Activated naive CD8-positive, alpha-beta T cell (primary cell): ENCODE data around the gene NIP7.

Experiments
- H3K27ac Mint-ChIP-seq: one replicate; pipeline ENCODE4 v1.8.0; 2021; ENCODE audit warnings: mixed read lengths
- H3K27me3 Mint-ChIP-seq: one replicate; pipeline ENCODE4 v1.8.0; 2021; ENCODE audit warnings: mixed read lengths
- H3K36me3 Mint-ChIP-seq: one replicate; pipeline ENCODE4 v1.8.0; 2021; ENCODE audit warnings: mixed read lengths
- H3K4me1 Mint-ChIP-seq: one replicate; pipeline ENCODE4 v1.8.0; 2021; ENCODE audit warnings: low read depth, mixed read lengths
- H3K4me3 Mint-ChIP-seq: one replicate; pipeline ENCODE4 v1.8.0; 2021; ENCODE audit warnings: mild to moderate bottlenecking, mixed read lengths
- H3K9me3 Mint-ChIP-seq: one replicate; pipeline ENCODE4 v1.8.0; 2021; ENCODE audit warnings: low read depth, mixed read lengths

Gene NIP7

DNA sequence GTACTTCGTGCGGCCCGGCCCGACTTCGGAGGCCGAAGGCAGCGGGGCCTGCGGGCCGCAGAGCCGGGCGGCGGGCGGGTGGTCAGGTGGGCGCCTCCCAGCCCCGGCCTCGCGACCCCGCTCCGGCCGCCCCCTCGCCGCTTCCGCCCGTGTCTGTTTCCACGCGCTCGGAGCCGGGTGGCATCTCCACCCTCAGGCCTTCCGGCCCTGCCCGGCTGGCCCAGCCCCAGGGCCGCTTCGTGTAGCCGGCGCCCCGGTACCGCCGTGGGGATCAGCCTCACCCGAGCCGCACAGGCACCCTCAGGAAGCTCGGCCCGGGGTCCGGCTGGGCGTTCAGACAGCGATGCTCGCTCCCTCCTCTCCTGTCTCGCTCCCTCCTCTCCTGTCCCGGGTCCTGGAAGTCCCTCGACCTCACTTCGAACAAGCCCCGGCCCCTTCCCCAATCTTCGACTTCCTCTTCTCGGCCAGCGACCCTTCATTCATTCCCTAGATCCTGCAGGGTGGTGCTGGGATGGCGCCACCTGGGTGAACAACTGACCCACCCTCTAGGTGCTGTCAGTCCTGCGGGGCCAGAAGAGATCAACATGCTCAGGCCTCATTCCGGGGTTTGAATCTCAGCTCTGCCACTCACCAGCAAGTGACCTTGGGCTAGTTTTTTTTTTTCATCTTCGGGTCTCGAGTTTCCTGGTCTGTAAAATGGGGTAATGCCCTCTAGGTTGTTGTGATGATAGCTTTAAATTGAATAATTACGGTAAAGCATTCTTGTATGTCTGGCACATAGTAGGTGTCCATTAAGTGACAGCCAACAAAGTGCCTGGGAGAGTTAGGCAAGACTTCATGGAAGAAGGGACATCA, 27.8 kb upstream of the NIP7 start:
- Mint-ChIP-seq H3K36me3 (peaks cover 3% of the 10 kb centered on the region), H3K27ac (peak overlapping the region; percentile 92), H3K4me1 (peaks cover 23% of the 10 kb centered on the region)

GRCh38 chr16:69313469-69313868, 26.1 kb upstream of the NIP7 start:
- Mint-ChIP-seq H3K9me3 (no peaks in the 10 kb centered on the region), H3K27ac (peak overlapping the region; percentile 82), H3K36me3 (peaks cover 3% of the 10 kb centered on the region), H3K4me1 (peaks cover 23% of the 10 kb centered on the region), H3K27me3 (no peaks in the 10 kb centered on the region), H3K4me3 (peak overlapping the region; percentile 75)

More for the DNA sequence above, 27.8 kb upstream of the NIP7 start:
- Mint-ChIP-seq H3K27me3 (no peaks in the 10 kb centered on the region), H3K4me3 (peak overlapping the region; percentile 97), H3K9me3 (no peaks in the 10 kb centered on the region)

- no peak overlapping the region for H3K4me3 Mint-ChIP-seq
- H3K4me1 Mint-ChIP-seq: peaks cover 23% of the 10 kb centered on the region
- no peaks in the 10 kb centered on the region for H3K9me3 Mint-ChIP-seq
- peaks cover 3% of the 10 kb centered on the region for H3K36me3 Mint-ChIP-seq
- no peaks in the 10 kb centered on the region for H3K27me3 Mint-ChIP-seq
- H3K27ac Mint-ChIP-seq: no peak overlapping the region
Measured at GRCh38 chr16:69314534-69314933, 25.0 kb upstream of the NIP7 start.

DNA sequence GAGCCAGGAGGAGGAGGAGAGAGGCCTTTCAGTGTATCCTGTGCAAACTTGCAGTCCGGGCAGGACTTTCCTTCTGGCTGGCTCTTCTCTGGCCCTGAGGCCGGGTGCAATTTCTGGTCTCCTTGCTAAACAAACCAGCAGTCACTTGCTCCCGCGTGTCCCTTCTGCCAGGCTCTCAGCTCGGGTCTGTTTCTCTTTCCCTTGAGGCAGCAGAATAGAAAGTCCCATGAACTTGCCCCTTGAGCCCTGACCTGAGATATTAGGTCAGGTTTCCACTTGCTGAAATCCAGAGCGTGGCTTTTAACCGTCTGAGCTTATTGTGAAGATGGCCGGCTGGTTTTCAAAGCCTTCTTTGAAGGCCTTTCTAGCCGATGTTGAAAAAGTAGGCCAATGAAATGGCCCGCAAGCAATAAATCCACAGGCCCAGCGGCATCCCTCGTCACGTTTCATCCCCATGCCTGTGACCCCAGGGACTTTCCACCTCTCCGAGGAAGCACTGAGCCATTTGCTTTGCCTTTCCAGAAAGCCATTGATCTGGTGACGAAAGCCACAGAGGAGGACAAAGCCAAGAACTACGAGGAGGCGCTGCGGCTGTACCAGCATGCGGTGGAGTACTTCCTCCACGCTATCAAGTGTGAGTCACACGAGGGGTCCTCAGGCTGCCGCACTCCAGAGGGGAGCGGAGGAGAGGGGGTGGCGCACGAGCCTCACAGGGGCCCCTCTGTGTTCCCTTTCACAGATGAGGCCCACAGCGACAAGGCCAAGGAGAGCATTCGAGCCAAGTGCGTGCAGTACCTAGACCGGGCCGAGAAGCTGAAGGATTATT, 23.9 kb upstream of the NIP7 start:
- peaks cover 3% of the 10 kb centered on the region for H3K36me3 Mint-ChIP-seq
- no peak overlapping the region for H3K4me3 Mint-ChIP-seq
- no peaks in the 10 kb centered on the region for H3K9me3 Mint-ChIP-seq
- peaks cover 19% of the 10 kb centered on the region for H3K4me1 Mint-ChIP-seq
- no peaks in the 10 kb centered on the region for H3K27me3 Mint-ChIP-seq
- H3K27ac Mint-ChIP-seq: no peak overlapping the region

- Mint-ChIP-seq H3K27me3 (no peaks in the 10 kb centered on the region), H3K4me3 (no peak overlapping the region), H3K36me3 (peaks cover 3% of the 10 kb centered on the region)
Measured at GRCh38 chr16:69316595-69317034, 23.0 kb upstream of the NIP7 start.

GRCh38 chr16:69318177-69318910, 21.2 kb upstream of the NIP7 start:
- Mint-ChIP-seq H3K9me3 (no peaks in the 10 kb centered on the region), H3K4me1 (peaks cover 17% of the 10 kb centered on the region), H3K36me3 (no peaks in the 10 kb centered on the region), H3K4me3 (no peak overlapping the region), H3K27ac (no peak overlapping the region), H3K27me3 (no peaks in the 10 kb centered on the region)

More at GRCh38 chr16:69316595-69317034, 23.0 kb upstream of the NIP7 start:
- no peak overlapping the region for H3K27ac Mint-ChIP-seq
- peaks cover 20% of the 10 kb centered on the region for H3K4me1 Mint-ChIP-seq
- H3K9me3 Mint-ChIP-seq: no peaks in the 10 kb centered on the region

GRCh38 chr16:69318911-69319289, 20.7 kb upstream of the NIP7 start:
- H3K36me3 Mint-ChIP-seq: no peaks in the 10 kb centered on the region
- no peak overlapping the region for H3K4me3 Mint-ChIP-seq
- no peaks in the 10 kb centered on the region for H3K9me3 Mint-ChIP-seq
- no peak overlapping the region for H3K27ac Mint-ChIP-seq
- H3K27me3 Mint-ChIP-seq: no peaks in the 10 kb centered on the region
- peaks cover 13% of the 10 kb centered on the region for H3K4me1 Mint-ChIP-seq

DNA sequence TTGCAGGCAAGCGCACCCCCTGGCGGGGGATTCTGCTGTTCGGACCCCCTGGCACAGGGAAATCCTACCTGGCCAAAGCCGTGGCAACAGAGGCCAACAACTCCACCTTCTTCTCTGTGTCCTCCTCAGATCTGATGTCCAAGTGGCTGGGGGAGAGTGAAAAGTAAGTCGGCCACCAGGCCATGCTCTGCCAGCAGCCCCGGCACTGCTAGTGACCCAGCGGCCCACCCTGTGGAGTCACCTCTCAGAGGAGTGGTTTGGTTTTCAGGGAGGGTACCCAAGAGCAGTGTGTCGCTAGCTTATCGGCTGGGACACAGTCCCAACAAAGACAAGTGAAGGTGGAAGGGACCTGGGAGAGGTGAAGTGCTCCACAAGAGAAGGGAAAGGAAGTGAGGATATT, 20.2 kb upstream of the NIP7 start:
- Mint-ChIP-seq H3K4me1 (peaks cover 9% of the 10 kb centered on the region), H3K9me3 (no peaks in the 10 kb centered on the region), H3K4me3 (no peak overlapping the region), H3K27me3 (no peaks in the 10 kb centered on the region), H3K27ac (peak overlapping the region; percentile 41), H3K36me3 (no peaks in the 10 kb centered on the region)

DNA sequence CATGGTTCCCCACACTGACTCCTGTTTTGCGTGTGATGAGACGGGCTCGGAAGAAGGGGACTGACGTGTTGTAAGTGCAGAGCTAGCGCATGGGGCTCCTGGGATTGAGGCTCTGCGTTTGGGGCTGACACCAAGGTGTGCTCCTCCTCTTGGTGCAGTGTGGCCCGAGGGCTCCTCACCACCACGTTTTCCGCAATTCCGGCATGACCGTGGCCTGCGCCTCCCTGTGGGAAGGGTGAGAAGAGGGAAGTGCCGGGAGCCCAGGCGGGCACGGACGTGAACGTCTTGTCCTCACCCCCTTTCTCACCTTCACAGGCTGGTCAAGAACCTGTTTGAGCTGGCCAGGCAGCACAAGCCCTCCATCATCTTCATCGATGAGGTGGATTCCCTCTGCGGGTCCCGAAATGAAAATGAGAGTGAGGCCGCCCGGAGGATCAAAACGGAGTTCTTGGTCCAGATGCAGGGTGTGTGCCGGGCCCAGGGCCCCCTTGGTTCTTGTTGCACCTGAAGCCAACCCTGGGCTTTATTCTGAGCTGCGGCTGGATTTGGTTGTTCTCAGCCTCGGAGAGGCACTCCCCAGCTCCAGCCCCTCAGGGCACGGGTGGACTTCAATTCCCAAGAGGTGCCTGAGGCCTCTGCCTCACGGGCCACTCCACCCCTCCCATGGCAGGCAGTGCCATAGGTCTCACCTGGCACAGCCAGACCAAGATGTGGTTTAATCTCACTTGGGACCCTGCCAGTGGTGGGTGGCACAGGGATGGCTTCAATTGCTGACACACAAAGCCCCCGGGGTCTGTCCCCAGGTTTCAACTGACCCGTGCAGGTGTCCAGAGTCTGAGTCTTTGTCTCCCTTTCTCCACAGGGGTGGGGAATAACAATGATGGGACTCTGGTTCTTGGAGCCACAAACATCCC, 19.5 kb upstream of the NIP7 start:
- Mint-ChIP-seq H3K9me3 (no peaks in the 10 kb centered on the region), H3K36me3 (no peaks in the 10 kb centered on the region), H3K4me1 (peaks cover 12% of the 10 kb centered on the region), H3K27ac (peak overlapping the region; percentile 37), H3K27me3 (no peaks in the 10 kb centered on the region), H3K4me3 (no peak overlapping the region)

- Mint-ChIP-seq H3K4me3 (no peak overlapping the region), H3K36me3 (no peaks in the 10 kb centered on the region), H3K27ac (no peak overlapping the region), H3K4me1 (peaks cover 13% of the 10 kb centered on the region), H3K27me3 (no peaks in the 10 kb centered on the region), H3K9me3 (no peaks in the 10 kb centered on the region)
Measured at GRCh38 chr16:69320740-69321073, 18.9 kb upstream of the NIP7 start.

GRCh38 chr16:69321080-69321479, 18.5 kb upstream of the NIP7 start:
- no peak overlapping the region for H3K27ac Mint-ChIP-seq
- H3K4me1 Mint-ChIP-seq: peaks cover 17% of the 10 kb centered on the region
- no peaks in the 10 kb centered on the region for H3K36me3 Mint-ChIP-seq
- H3K9me3 Mint-ChIP-seq: no peaks in the 10 kb centered on the region
- H3K4me3 Mint-ChIP-seq: no peak overlapping the region
- no peaks in the 10 kb centered on the region for H3K27me3 Mint-ChIP-seq

- Mint-ChIP-seq H3K27me3 (no peaks in the 10 kb centered on the region), H3K9me3 (no peaks in the 10 kb centered on the region), H3K27ac (no peak overlapping the region), H3K4me3 (no peak overlapping the region), H3K36me3 (peaks cover 4% of the 10 kb centered on the region), H3K4me1 (peaks cover 27% of the 10 kb centered on the region)
Measured at GRCh38 chr16:69322343-69322742, 17.2 kb upstream of the NIP7 start.

DNA sequence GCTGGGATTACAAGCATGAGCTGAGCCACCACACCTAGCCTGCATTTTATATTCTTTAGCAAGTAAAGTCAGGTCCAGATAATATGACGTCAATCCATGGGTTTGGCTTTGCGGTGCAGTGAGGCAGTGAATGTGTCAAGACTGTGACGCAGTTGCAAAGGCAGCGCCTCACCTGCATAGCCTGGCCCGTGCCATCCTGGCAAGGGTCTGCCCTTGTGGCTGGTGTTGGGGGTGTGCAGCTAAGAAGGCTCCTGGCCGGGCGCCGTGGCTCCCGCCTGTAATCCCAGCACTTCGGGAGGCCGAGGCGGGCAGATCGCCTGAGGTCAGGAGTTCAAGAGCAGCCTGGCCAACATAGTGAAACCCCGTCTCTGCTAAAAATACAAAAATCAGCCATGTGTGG, 16.2 kb upstream of the NIP7 start:
- peaks cover 4% of the 10 kb centered on the region for H3K36me3 Mint-ChIP-seq
- H3K9me3 Mint-ChIP-seq: no peaks in the 10 kb centered on the region
- H3K4me3 Mint-ChIP-seq: no peak overlapping the region
- peaks cover 34% of the 10 kb centered on the region for H3K4me1 Mint-ChIP-seq
- H3K27me3 Mint-ChIP-seq: no peaks in the 10 kb centered on the region
- H3K27ac Mint-ChIP-seq: peak overlapping the region; percentile 64

DNA sequence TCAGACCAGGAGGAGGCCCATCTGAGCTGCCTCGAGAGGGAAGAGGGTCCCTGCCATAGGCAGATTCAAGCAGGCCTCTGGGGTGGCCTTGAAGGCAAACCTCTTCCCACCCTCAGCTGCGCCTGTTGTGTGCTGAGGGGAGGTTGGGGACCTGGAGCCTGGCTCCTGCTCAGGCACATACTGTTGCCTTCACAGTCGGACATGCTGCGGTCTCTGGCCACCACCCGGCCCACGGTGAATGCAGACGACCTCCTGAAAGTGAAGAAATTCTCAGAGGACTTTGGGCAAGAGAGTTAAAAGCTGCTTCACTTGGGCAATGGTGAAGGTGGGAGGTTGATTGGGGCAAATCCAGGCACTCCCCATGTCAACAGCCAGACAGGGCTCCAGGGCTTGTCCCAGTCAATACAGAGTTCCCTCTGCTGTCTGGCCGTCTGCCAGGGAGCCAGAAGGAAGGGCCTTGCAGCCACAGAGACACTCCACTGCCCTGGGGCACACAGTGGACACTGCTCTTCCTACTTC, 15.5 kb upstream of the NIP7 start:
- Mint-ChIP-seq H3K27me3 (no peaks in the 10 kb centered on the region), H3K27ac (no peak overlapping the region), H3K9me3 (no peaks in the 10 kb centered on the region), H3K4me1 (peaks cover 40% of the 10 kb centered on the region), H3K36me3 (peaks cover 6% of the 10 kb centered on the region), H3K4me3 (no peak overlapping the region)
